ENCODE data around the gene TNIP1. TPM values are rescaled to one million over a fixed set of nuclear protein-coding genes. Genes with fewer than 3 reads are reported as not detected.

TNIP1 gene
- total RNA-seq, 1 experiment from 2014 or later = 339 TPM

DNA sequence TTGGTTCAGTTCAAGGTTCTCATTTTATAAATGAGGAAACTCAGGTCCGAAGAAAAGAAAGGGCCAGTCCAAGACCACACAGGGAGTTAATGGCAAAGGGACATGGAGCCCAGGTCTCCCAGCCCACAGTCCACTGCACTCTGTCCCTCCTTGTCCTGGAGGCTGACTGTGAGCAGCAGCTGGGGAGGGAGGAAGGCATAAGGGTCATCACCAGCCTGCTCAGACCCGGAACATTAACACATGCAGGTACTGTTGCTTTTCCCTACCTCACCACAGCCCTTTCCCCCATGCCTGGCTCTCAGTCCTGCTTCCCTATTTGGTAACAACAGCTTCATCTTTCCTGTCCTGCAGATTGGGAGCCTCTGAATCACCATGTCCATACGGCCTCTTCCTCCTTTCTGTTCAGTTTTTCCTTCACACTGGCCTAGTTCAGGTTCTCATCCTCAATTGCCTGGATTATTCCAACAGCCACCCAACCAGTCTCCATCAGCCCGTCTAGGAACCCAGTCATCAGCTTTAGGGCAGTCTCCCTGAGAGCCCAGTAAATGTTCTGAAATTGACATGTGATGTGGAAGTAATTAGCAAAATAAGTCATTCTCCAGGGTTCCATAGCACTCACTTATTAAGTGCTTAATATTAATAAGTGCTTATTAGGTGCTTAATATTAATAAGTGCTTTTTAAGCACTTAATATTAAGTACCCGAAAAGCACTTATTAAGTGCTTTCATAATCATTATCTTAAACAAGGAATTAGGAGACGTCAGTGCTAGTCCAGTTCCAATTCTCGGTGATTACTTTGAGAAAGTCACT lies 56.2 kb downstream of the TNIP1 start:
- H3K9me3 Mint-ChIP-seq (ENCODE audit: low read depth, unreplicated experiment) = no peaks in the 10 kb centered on the region
- H3K27ac Mint-ChIP-seq (ENCODE audit: unreplicated experiment) = peak overlapping the region; percentile 10
- no peaks in the 10 kb centered on the region for H3K4me1 Mint-ChIP-seq (ENCODE audit: low read depth, unreplicated experiment)
- no peak overlapping the region for H3K4me3 Mint-ChIP-seq (ENCODE audit: low read depth, unreplicated experiment)
- CTCF ChIA-PET = no interaction called here
- intact Hi-C loops (cut with micrococcal nuclease; ENCODE audit: unreplicated experiment) = no loop called here
- no TSS peak for BruUV-seq (replicated peaks)
- no peak for DNase-seq
- H3K36me3 Mint-ChIP-seq (ENCODE audit: insufficient read depth, unreplicated experiment) = peaks cover 91% of the 10 kb centered on the region
- H3K27me3 Mint-ChIP-seq (ENCODE audit: unreplicated experiment) = no peaks in the 10 kb centered on the region
- TF ChIP-seq, protein P1, sequence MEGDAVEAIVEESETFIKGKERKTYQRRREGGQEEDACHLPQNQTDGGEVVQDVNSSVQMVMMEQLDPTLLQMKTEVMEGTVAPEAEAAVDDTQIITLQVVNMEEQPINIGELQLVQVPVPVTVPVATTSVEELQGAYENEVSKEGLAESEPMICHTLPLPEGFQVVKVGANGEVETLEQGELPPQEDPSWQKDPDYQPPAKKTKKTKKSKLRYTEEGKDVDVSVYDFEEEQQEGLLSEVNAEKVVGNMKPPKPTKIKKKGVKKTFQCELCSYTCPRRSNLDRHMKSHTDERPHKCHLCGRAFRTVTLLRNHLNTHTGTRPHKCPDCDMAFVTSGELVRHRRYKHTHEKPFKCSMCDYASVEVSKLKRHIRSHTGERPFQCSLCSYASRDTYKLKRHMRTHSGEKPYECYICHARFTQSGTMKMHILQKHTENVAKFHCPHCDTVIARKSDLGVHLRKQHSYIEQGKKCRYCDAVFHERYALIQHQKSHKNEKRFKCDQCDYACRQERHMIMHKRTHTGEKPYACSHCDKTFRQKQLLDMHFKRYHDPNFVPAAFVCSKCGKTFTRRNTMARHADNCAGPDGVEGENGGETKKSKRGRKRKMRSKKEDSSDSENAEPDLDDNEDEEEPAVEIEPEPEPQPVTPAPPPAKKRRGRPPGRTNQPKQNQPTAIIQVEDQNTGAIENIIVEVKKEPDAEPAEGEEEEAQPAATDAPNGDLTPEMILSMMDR (IDR thresholded peaks at IDR 0.05; ENCODE audit: unreplicated experiment) = no peak

DNA sequence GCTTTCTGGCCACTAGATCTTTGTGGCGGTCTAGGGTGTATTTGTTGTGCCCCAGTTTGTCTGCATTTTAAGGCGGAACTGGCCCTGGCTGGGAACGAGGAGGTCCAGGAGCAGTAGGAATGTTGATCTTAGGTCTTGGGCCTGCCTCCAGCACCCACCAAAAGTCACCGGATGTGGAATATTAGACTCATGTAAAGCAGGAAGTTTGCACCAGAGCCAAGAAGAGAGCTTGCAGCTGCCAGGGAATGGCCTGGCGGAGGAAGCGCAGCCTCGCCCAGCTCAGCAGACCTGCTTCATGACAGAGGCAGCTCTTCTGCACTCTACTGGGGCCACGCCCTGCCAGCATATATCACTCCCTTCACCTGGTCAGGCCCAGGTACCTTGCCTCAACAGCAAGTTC lies 57.2 kb downstream of the TNIP1 start:
- intact Hi-C loops (cut with micrococcal nuclease; ENCODE audit: unreplicated experiment) = no loop called here
- TF ChIP-seq, protein P1 (IDR thresholded peaks at IDR 0.05; ENCODE audit: unreplicated experiment) = no peak
- BruUV-seq (replicated peaks) = no TSS peak
- Mint-ChIP-seq H3K36me3 (ENCODE audit: insufficient read depth, unreplicated experiment) (peaks cover 83% of the 10 kb centered on the region), H3K4me3 (ENCODE audit: low read depth, unreplicated experiment) (no peak overlapping the region), H3K4me1 (ENCODE audit: low read depth, unreplicated experiment) (no peaks in the 10 kb centered on the region), H3K9me3 (ENCODE audit: low read depth, unreplicated experiment) (no peaks in the 10 kb centered on the region), H3K27me3 (ENCODE audit: unreplicated experiment) (no peaks in the 10 kb centered on the region), H3K27ac (ENCODE audit: unreplicated experiment) (peak overlapping the region; percentile 10)
- no peak for DNase-seq
- CTCF ChIA-PET = no interaction called here

DNA sequence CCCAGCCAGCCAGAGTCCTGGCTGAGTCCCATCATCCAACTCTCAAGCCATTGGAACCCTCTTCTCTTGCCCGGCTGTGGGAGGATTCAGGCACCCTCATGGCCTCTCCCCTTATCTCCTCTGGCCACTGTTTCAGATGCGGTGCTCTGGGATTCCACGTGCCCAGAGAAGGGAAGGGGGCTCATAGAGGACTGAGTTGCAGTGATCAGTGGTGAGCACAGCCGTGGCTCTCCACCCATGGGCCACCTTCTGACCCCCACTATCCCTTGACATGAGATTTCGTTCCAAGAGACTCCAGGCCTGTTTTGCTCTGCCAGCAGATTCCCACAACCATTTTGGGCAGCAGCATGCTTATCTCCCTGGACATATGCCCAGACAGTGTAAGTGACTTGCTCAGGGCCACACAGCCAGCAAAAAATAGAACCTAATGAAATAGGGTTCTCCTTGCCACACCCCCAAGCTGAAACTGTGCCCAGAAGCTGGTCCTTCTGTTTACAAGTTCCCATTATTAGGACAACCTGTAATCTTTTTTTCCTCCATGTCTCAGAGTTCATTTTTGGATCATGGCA lies 57.7 kb downstream of the TNIP1 start:
- no peak for DNase-seq
- H3K9me3 Mint-ChIP-seq (ENCODE audit: low read depth, unreplicated experiment) = no peaks in the 10 kb centered on the region
- H3K27me3 Mint-ChIP-seq (ENCODE audit: unreplicated experiment) = no peaks in the 10 kb centered on the region
- TF ChIP-seq, protein P1 (IDR thresholded peaks at IDR 0.05; ENCODE audit: unreplicated experiment) = no peak
- intact Hi-C loops (cut with micrococcal nuclease; ENCODE audit: unreplicated experiment) = no loop called here
- peak overlapping the region; percentile 40 for H3K27ac Mint-ChIP-seq (ENCODE audit: unreplicated experiment)
- no TSS peak for BruUV-seq (replicated peaks)
- H3K36me3 Mint-ChIP-seq (ENCODE audit: insufficient read depth, unreplicated experiment) = peaks cover 78% of the 10 kb centered on the region
- CTCF ChIA-PET = no interaction called here
- no peak overlapping the region for H3K4me3 Mint-ChIP-seq (ENCODE audit: low read depth, unreplicated experiment)
- H3K4me1 Mint-ChIP-seq (ENCODE audit: low read depth, unreplicated experiment) = no peaks in the 10 kb centered on the region

DNA sequence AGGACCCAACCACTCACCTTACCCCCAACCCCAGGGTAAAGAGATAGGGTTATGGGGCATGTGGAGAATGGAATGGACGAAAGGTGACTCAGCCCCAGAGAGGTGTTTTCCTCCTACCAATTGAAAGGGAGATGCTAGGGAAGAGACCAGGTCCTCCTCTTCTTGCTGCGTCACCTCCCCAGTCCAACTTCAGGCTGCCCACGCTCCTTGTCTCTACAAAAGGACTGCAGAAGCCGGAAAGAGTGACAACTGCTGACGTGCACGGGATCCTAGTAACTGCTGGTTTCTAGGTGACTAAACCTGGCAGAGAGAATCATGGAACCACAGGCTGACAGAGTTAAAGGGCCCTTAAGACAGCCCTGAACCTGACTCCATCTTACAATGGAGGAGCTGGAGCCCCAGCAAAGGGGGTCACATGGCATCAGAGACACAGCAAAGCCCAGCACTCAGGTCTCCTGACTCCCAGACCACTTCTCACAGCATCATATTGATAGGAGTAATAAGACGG lies 58.3 kb downstream of the TNIP1 start:
- H3K36me3 Mint-ChIP-seq (ENCODE audit: insufficient read depth, unreplicated experiment) = peaks cover 76% of the 10 kb centered on the region
- no peaks in the 10 kb centered on the region for H3K9me3 Mint-ChIP-seq (ENCODE audit: low read depth, unreplicated experiment)
- peak overlapping the region; percentile 40 for H3K27ac Mint-ChIP-seq (ENCODE audit: unreplicated experiment)
- CTCF ChIA-PET = no interaction called here
- BruUV-seq (replicated peaks) = no TSS peak
- DNase-seq = no peak
- H3K27me3 Mint-ChIP-seq (ENCODE audit: unreplicated experiment) = no peaks in the 10 kb centered on the region
- no peak overlapping the region for H3K4me3 Mint-ChIP-seq (ENCODE audit: low read depth, unreplicated experiment)
- TF ChIP-seq, protein P1 (IDR thresholded peaks at IDR 0.05; ENCODE audit: unreplicated experiment) = no peak
- intact Hi-C loops (cut with micrococcal nuclease; ENCODE audit: unreplicated experiment) = no loop called here
- H3K4me1 Mint-ChIP-seq (ENCODE audit: low read depth, unreplicated experiment) = no peaks in the 10 kb centered on the region

All from Calu3 (cell line).